ENCODE data around the gene CLK4.

DNA sequence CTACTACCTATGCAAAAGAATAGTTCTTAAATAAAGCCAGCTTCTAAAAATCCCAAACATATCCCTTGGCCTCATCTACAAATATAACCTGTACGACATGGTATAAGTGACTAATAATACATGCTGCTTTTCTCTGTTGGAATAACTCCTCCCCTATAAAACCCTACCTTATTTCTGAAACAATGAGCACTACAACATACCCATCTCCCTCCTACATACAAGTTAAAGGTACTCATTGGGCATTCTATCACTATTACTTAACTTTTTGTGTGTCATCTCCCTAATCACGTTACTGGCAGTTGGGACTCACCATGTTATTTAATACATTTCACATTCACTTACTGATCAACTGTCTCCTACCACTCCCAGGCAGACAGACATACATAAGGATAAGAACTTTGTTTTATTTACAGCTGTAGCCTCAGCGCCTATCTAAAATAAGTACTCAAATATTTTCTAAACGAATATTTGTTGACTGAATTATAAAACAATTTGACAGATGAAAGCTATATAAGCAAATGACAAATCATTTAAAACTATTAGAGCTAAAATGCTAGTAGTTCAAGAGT is 4.1 kb downstream of the CLK4 start:
- no peak for TF ChIP-seq POLR2A (IDR thresholded peaks at IDR 0.05)
- TF ChIP-seq, protein P1, sequence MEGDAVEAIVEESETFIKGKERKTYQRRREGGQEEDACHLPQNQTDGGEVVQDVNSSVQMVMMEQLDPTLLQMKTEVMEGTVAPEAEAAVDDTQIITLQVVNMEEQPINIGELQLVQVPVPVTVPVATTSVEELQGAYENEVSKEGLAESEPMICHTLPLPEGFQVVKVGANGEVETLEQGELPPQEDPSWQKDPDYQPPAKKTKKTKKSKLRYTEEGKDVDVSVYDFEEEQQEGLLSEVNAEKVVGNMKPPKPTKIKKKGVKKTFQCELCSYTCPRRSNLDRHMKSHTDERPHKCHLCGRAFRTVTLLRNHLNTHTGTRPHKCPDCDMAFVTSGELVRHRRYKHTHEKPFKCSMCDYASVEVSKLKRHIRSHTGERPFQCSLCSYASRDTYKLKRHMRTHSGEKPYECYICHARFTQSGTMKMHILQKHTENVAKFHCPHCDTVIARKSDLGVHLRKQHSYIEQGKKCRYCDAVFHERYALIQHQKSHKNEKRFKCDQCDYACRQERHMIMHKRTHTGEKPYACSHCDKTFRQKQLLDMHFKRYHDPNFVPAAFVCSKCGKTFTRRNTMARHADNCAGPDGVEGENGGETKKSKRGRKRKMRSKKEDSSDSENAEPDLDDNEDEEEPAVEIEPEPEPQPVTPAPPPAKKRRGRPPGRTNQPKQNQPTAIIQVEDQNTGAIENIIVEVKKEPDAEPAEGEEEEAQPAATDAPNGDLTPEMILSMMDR (IDR thresholded peaks at IDR 0.05), result no peak
